Transverse colon (tissue), 3 donors: ENCODE data around the gene ABCC1.

Source experiments
- EP300 ChIP-seq: sonication (generic); formaldehyde crosslinking; IDR thresholded peaks from one replicate; pipeline ENCODE4 v1.6.1; 2017; ENCODE audit warnings: antibody characterized with exemption, low read depth
- TF ChIP-seq, protein P1 (sequence below), 5 experiments: fragments of 200-600 bp in 3 of 5; fragments of 450-650 bp in 2 of 5; sonication (generic) in 3 of 5; IDR thresholded peaks; 1 replicate in 2 of 5; 2 replicates in 3 of 5; pipeline ENCODE4 v1.5.1; 2016 to 2017; ENCODE audit warnings: antibody characterized with exemption in 5 of 5, inconsistent platforms in 3 of 5, mild to moderate bottlenecking in 2 of 5, moderate library complexity in 1 of 5

DNA sequence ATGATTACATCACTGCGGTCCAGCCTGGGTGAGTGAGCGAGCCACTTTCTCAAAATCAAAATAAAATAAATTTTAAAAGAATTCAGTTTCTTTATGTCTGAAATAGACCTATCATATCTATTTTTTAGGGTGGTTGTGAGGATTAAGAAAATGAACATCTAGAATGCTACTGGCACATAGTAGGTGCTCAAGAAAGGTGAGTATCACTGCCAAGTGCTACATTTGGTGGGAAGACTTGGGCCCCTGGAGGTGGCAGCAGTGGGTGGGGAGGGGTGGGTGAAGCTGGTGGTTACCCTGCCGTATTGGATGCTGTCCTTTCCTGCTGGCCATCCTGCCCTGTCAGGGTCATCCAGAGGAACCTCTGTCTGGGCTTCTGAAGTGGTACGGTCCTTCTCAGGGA, 223.6 kb downstream of the ABCC1 start:
- TF ChIP-seq, protein P1, sequence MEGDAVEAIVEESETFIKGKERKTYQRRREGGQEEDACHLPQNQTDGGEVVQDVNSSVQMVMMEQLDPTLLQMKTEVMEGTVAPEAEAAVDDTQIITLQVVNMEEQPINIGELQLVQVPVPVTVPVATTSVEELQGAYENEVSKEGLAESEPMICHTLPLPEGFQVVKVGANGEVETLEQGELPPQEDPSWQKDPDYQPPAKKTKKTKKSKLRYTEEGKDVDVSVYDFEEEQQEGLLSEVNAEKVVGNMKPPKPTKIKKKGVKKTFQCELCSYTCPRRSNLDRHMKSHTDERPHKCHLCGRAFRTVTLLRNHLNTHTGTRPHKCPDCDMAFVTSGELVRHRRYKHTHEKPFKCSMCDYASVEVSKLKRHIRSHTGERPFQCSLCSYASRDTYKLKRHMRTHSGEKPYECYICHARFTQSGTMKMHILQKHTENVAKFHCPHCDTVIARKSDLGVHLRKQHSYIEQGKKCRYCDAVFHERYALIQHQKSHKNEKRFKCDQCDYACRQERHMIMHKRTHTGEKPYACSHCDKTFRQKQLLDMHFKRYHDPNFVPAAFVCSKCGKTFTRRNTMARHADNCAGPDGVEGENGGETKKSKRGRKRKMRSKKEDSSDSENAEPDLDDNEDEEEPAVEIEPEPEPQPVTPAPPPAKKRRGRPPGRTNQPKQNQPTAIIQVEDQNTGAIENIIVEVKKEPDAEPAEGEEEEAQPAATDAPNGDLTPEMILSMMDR (IDR thresholded peaks at IDR 0.05) = no peak
- TF ChIP-seq EP300 = no peak
